ENCODE results near the gene TIPARP. TPM values are rescaled to one million over a fixed set of nuclear protein-coding genes. Genes with fewer than 3 reads are reported as not detected.

The TIPARP gene
- total RNA-seq, 3 donors from 2014 or later, result 28.5 to 103 (median 45.1) TPM

DNA sequence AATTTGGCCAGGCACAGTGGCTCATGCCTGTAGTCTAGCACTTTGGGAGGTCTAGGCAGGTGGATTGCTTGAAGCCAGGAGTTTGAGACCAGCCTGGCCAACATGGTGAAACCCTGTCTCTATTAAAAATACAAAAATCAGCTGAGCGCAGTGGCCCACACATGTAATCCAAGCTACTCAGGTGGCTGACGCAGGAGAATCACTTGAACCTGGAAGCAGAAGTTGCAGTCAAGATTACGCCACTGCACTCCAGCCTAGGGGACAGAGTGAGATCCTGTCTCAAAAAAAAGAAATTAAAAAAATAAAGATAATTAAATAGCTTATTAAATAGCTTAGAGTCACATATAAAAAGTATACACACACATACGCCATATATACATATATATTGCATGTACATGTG is 3.7 kb upstream of the TIPARP start:
- intact Hi-C loops (cut with DNase I; ENCODE audit: low total_unique reads), result loop anchor here (5.0 to 10.0 kb wide), 2 partner anchors 133 to 414 kb away; no protein-coding TSS in a partner anchor
- no peak for DNase-seq (ENCODE audit: low spot score in 2 of 2)
- no peaks in the 10 kb centered on the region for H3K4me1 ChIP-seq

DNA sequence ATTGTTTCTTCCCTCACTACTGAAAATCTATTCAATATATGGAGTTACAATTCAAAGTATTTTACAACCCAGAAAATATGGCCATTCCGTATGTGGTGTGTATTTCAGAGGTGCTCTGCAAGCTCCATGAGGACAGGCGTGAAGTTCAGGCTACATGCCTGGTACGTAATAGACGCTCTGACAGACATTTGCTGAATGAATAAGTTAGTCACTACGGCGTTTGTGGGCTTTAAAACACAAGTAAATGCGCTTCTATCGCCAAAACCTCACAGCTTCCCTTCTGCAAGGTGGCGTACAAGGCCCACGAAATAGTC is 701 bp upstream of the TIPARP start:
- DNase-seq (ENCODE audit: low spot score in 2 of 2), result no peak
- H3K9me3 ChIP-seq, result no peaks in the 10 kb centered on the region
- intact Hi-C loops (cut with DNase I; ENCODE audit: low total_unique reads), result loop anchor here (5.0 to 10.0 kb wide), 2 partner anchors 136 to 411 kb away; no protein-coding TSS in a partner anchor
- TF ChIP-seq POLR2AphosphoS5 (IDR thresholded peaks at IDR 0.05), result no peak
- TF ChIP-seq POLR2A (IDR thresholded peaks at IDR 0.05), result no peak
- TF ChIP-seq, protein P1, sequence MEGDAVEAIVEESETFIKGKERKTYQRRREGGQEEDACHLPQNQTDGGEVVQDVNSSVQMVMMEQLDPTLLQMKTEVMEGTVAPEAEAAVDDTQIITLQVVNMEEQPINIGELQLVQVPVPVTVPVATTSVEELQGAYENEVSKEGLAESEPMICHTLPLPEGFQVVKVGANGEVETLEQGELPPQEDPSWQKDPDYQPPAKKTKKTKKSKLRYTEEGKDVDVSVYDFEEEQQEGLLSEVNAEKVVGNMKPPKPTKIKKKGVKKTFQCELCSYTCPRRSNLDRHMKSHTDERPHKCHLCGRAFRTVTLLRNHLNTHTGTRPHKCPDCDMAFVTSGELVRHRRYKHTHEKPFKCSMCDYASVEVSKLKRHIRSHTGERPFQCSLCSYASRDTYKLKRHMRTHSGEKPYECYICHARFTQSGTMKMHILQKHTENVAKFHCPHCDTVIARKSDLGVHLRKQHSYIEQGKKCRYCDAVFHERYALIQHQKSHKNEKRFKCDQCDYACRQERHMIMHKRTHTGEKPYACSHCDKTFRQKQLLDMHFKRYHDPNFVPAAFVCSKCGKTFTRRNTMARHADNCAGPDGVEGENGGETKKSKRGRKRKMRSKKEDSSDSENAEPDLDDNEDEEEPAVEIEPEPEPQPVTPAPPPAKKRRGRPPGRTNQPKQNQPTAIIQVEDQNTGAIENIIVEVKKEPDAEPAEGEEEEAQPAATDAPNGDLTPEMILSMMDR (IDR thresholded peaks at IDR 0.05), result no peak
- H3K36me3 ChIP-seq, result no peaks in the 10 kb centered on the region
- H3K27me3 ChIP-seq, result no peaks in the 10 kb centered on the region
- no peaks in the 10 kb centered on the region for H3K4me1 ChIP-seq
- H3K4me3 ChIP-seq, result peak overlapping the region; percentile 90 to 97 (median 93)
- H3K27ac ChIP-seq, result peak overlapping the region; percentile 94 to 97

More for the DNA sequence above, 3.7 kb upstream of the TIPARP start:
- H3K36me3 ChIP-seq, result no peaks in the 10 kb centered on the region
- TF ChIP-seq POLR2AphosphoS5 (IDR thresholded peaks at IDR 0.05) (no peak), POLR2A (IDR thresholded peaks at IDR 0.05) (no peak)
- TF ChIP-seq, protein P1 (IDR thresholded peaks at IDR 0.05), result no peak
- H3K27me3 ChIP-seq, result no peaks in the 10 kb centered on the region
- H3K27ac ChIP-seq, result no peak overlapping the region
- no peak overlapping the region for H3K4me3 ChIP-seq
- no peaks in the 10 kb centered on the region for H3K9me3 ChIP-seq

DNA sequence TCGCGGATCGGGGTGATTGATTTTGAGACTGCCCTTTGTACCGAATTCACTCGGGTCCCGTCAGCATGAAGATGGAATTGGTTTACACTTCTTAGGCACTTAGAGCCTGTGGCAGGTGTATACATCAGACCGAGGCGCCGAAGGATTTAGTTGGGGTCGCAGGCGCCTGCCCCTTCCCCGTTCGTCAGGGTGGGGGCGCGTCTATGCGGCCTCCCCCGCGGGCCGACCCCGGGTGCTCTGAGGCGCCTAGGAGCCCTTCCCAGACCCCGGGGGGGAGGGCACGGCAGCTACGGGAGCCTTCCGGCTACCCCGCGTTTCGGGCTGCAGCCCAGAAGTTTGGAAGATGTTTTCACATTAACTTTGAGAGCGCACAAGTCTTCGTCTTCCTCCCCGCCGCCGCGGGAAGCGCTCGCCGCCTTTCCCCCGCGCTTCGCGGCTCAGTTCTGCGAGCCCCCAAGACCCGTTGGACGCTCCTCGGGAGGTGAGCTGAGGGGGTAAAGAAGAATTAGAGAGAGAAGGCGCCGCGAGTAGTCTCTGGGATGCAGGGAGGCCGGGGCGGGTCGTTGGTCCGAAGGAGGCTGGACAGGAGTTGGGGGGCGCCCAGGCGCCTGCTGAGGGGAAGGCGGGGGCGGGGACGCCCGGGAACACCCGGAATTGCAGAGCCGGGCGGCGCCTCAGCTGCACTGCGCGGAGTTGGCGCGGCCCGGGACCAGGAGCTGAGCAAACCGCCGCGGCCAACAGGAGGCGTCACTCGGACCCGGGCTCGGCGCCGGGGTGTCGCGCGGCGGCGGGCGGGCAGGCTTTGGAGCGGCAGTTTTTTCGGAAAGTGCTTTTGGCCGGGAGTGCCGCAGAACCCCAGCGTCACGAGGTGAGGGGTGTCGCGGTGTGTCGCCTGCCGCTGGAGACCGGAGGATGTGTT is 780 bp downstream of the TIPARP start:
- H3K9me3 ChIP-seq, result no peaks in the 10 kb centered on the region
- DNase-seq (ENCODE audit: low spot score in 2 of 2), result peak; percentile 41 to 57
- no peak for TF ChIP-seq POLR2AphosphoS5 (IDR thresholded peaks at IDR 0.05)
- TF ChIP-seq, protein P1 (IDR thresholded peaks at IDR 0.05), result peak in 2 of 3 donors; percentile 32 to 48
- peak overlapping the region; percentile 90 to 97 (median 93) for H3K4me3 ChIP-seq
- intact Hi-C loops (cut with DNase I; ENCODE audit: low total_unique reads), result loop anchor here (5.0 to 10.0 kb wide), 2 partner anchors 138 to 410 kb away; no protein-coding TSS in a partner anchor
- H3K27me3 ChIP-seq, result no peaks in the 10 kb centered on the region
- no peaks in the 10 kb centered on the region for H3K4me1 ChIP-seq
- H3K36me3 ChIP-seq, result no peaks in the 10 kb centered on the region
- H3K27ac ChIP-seq, result peak overlapping the region; percentile 94 to 97

DNA sequence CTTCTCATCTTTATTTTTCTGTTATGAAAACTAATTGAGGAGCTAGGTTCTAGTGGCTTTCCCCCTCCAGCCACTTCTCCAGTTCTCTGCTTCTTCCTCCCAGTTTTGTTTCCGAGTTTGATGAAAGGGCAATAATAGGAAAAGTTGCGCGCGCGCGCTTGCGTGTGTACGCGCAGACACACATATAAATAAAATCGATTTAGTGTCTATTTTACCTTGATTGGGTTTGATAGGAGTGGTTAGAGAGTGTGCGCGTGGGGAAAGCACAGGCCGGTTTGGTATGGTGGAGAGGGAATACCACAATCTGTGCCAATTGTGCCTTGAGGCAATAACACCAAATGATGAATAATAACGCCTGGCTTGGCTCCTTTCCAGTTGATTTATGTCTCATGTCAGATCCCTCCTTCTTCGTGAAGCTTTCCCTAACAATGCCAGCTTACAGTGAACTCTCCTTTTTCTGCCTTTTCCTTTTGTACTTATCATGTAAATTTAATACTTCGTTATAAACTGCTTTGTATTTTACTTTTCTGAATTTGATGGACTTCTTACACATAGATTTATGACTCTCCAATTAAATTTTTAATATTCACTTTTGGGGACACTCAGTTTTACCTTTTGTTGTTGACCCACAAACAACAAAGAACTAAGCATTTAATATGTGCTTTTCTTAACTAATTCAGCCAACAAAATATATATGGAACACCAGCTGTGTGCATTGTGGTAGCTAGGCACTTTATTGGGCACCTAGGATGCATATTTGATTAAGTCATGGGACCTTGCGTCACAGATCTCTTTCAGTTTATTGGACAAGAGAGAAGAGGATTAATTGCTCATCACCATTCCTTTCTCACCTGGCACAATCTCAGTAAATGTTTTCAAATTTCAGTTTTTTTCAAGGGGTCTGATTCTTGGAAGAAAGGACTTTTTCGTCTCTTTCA is 1.7 kb downstream of the TIPARP start:
- H3K9me3 ChIP-seq, result no peaks in the 10 kb centered on the region
- peak overlapping the region; percentile 90 to 97 (median 93) for H3K4me3 ChIP-seq
- no peaks in the 10 kb centered on the region for H3K36me3 ChIP-seq
- peak in 1 of 2 donors; percentile 38 for DNase-seq (ENCODE audit: low spot score in 2 of 2)
- intact Hi-C loops (cut with DNase I; ENCODE audit: low total_unique reads), result loop anchor here (10.0 kb wide), 1 partner anchor 409 kb away; no protein-coding TSS in a partner anchor
- no peaks in the 10 kb centered on the region for H3K4me1 ChIP-seq
- TF ChIP-seq POLR2AphosphoS5 (IDR thresholded peaks at IDR 0.05), result peak in 1 of 3 donors; percentile 37
- TF ChIP-seq, protein P1 (IDR thresholded peaks at IDR 0.05), result no peak
- TF ChIP-seq POLR2A (IDR thresholded peaks at IDR 0.05), result no peak
- H3K27me3 ChIP-seq, result no peaks in the 10 kb centered on the region
- H3K27ac ChIP-seq, result peak overlapping the region; percentile 94 to 97
